AG09309 (cell line): ENCODE results near the gene TNFRSF1A.
A peak's percentile ranks its signal among the peaks of the same experiment; 100 is the strongest.

Source experiments
- DNase-seq: peaks from one replicate; pipeline ENCODE4 v3.0.0-alpha.2; 2010; ENCODE audit warnings: low read depth
- H3K4me3 ChIP-seq: 2 replicates; pipeline ENCODE4 v1.5.1; 2011; ENCODE audit warnings: mild to moderate bottlenecking, low read depth, low read length, moderate library complexity; ENCODE audit not compliant: control insufficient read depth
- CTCF ChIP-seq: IDR thresholded peaks from 2 replicates; pipeline ENCODE4 v1.5.1; 2011; ENCODE audit warnings: mild to moderate bottlenecking, low read depth, low read length, inconsistent platforms; ENCODE audit not compliant: insufficient read depth, control insufficient read depth; ENCODE audit errors: missing control alignments

The TNFRSF1A gene

GRCh38 chr12:6374028-6374785 is 32.3 kb upstream of the TNFRSF1A start:
- no peak for TF ChIP-seq CTCF
- H3K4me3 ChIP-seq = no peak overlapping the region
- no peak for DNase-seq

GRCh38 chr12:6373022-6373787 is 31.3 kb upstream of the TNFRSF1A start:
- DNase-seq = no peak
- TF ChIP-seq CTCF = no peak
- no peak overlapping the region for H3K4me3 ChIP-seq

GRCh38 chr12:6372403-6373003 is 30.6 kb upstream of the TNFRSF1A start:
- peak; percentile 6 for TF ChIP-seq CTCF
- H3K4me3 ChIP-seq = no peak overlapping the region
- DNase-seq = peak; percentile 62

- no peak for DNase-seq
- no peak overlapping the region for H3K4me3 ChIP-seq
Observed at GRCh38 chr12:6370994-6371754, 29.3 kb upstream of the TNFRSF1A start.

GRCh38 chr12:6370576-6370935 is 28.7 kb upstream of the TNFRSF1A start:
- TF ChIP-seq CTCF = no peak
- DNase-seq = no peak
- H3K4me3 ChIP-seq = no peak overlapping the region

More at GRCh38 chr12:6370994-6371754, 29.3 kb upstream of the TNFRSF1A start:
- peak; percentile 46 for TF ChIP-seq CTCF

- no peak overlapping the region for H3K4me3 ChIP-seq
- TF ChIP-seq CTCF = no peak
- no peak for DNase-seq
Observed at GRCh38 chr12:6369916-6370575, 28.2 kb upstream of the TNFRSF1A start.
